Stimulated activated CD4-positive, alpha-beta T cell treated with anti-CD3 and anti-CD28 coated beads, Interleukin-2, amount 100 ng/mL, for 24 hours (primary cell): ENCODE results near the gene BICD1.

Source experiments
- DNase-seq, 2 donors: peaks; one replicate each; pipeline ENCODE4 v3.0.0-alpha.2; 2020

Gene BICD1

DNA sequence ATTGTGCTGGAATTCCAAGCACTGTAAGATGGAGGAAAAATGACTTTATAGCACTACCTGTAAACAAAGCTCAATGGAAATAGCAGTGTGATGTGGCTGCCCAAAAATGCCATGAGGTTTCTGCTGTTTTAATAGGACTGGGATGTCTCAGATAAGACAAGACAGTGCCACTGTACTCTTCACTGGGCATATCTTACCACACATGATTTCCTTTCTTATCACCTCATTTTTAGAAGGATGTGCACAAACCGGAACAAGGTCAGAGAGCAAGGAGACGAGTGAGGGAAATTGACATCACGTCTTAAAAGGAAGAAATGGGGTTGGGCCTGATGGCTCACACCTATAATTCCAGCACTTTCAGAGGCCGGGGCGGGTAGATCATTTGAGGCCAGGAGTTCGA is 254.3 kb downstream of the BICD1 start:
- no peak for DNase-seq

DNA sequence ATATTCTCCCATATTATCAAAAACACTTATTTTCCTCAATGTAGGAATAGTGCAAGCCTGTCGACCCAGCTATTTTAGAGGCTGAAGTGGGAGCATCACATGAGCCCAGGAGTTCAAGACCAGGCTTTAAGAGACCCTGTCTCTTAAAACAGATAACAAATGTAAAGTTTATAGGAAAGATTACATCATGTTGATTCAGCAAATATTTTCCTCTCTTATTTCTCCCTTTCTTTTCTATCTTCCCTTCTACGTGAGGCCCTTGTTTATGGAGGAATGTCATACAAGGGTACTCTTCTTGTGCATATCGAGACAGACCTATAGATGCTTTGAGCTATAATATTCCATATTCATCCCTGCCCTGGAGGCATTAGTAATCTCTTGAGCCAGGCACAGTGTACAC is 256.2 kb downstream of the BICD1 start:
- no peak for DNase-seq

DNA sequence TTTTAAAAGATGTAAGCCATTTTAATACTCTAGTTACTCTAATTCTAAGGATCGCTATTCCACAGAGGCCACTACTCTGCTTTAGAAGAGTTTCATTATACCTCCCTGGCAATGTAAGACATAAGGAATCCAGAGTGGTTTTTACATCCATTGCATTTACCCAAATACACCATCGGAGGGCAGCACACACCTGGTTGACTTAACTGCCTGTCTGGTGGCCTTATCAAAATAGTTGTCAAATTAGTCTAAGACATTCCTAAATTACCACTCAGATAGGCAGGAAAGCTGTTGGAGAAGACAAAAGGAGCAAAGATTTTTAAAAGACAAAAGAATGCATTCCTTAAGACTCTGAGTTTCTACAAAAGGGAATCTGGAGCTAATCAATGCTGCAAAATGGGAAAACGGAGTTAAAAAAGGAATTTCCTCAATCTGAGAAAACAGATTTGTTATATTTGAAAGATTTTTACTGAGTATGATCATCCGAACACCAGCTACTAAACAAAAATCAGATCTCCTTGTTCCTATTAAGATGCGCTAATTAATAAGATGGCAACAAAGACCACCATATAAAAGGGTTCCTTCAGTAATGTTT is 258.9 kb downstream of the BICD1 start:
- DNase-seq, result peak; percentile 32 to 33

DNA sequence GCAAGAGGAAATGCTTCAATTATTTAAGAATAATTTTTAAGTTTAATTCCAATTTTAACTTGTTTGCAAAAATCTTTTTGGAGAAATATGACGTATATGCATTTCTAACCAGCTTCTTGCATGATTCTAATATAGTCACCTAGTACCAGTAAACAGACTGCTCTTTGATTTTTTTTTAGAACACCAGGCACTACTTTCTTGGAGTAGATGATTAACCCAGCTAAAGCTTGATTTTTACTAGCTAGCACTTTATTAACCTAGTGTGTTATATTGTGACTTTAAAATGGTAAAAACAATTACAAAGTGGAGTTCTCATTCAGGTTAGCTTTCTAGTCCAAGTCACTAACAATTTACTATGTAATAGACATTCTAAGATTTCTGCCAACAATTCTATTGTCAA is 260.1 kb downstream of the BICD1 start:
- DNase-seq, result no peak

DNA sequence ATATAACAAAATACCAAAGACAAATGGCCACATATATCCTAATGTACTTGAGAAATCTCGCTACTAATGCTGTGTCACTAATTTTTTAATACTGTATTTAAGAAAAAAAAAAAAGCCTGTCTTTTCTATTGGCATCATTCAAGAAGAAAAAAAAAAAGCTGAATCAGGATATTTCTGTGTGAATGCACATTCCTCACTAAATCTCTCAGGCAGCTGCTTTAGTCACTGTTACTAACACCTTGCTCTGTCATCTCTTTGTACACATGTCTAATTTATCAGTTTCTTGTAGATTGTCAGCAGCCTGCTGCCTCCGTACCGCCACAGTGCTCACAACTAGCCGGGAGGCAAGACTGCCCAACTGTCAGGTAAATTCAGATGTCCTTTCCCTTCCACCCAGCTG is 260.7 kb downstream of the BICD1 start:
- no peak for DNase-seq

DNA sequence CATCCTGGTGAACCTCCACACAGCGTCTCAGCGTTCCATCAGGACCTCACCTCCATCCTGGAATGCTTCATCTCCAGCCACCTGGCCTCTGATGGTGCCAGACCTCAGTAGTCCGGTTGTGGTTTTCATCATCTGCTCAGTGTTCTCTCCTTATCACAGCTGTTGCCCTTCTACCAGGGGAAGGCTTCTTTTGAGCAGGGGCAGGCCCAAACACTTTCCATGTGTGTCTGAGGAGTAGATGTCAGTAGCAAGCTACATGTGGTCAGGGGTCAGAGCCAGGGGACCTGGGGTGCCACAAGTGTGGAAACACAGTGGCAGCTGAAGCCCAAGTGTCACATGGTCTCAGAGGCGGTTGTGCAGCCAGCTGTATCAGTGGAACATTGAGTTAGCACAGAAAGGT is 262.6 kb downstream of the BICD1 start:
- DNase-seq, result no peak

DNA sequence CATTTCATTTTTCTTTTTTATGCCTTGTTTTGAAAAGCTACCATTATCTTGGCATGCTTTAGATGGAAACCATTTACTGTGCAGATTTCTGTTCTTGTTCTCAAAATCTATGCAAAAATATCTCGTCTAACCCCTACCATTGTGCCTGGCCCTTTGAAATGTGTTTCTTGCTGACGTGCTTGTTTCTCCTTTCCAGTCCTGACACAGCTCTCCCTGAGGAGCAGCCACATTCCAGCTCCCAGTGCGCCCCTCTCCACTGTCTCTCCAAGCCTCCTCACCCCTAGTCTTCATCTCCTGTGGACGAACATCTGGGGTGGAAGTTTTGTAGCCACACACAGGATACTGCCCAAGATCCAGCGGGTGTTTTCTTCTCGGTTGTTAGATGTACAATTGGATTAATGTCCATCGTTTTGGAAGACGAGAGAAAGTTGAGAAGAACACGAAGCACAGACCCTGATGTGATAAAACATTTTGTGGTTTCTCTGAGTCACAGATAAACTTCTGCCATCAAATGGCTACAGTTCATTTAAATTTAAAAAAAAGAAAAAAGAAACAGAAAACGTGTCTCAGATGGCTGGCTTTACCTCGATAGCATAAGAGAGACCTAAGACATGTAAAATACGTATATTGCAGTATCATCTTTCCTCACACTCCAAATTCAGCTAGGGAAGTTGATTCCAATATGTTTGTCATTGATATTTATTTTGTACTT is 270.9 kb downstream of the BICD1 start:
- no peak for DNase-seq

DNA sequence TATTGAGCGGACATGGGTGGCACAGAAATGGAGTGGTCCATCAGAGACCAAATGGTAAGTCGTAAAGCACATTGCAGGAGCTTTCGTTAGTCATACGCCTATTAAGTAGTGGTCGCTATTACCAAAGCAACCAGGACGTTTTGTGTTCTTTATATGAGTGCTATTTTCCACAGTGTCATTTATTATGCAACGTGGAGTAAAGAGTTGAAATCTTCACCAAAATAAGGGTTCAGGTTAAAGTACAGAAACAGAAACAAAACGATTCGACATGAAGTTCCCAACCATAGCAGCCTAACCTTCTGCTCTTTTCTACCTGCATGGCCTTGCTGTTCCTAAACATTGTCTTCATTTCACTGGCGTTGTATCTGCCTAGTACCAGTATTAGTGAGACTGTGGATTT is 272.6 kb downstream of the BICD1 start:
- DNase-seq, result no peak

DNA sequence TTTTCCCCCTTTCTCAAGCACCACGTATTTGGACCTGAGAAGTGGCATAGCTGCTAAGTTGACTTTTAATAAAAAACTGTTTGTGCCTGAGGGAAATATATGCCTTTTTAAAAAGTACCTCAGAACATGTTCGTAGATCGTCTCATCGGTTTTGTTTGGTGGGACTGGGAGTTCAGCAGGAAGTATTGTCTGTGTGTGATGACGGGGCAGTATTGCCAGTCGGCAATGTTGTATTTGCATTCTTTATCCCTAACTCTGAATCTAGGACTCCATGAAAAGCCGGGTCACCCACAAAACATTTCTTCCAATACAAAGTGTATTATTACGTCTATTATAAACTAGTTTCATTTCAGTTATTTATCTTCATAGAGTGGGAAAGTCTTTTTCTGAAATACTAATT is 273.0 kb downstream of the BICD1 start:
- DNase-seq, result no peak

DNA sequence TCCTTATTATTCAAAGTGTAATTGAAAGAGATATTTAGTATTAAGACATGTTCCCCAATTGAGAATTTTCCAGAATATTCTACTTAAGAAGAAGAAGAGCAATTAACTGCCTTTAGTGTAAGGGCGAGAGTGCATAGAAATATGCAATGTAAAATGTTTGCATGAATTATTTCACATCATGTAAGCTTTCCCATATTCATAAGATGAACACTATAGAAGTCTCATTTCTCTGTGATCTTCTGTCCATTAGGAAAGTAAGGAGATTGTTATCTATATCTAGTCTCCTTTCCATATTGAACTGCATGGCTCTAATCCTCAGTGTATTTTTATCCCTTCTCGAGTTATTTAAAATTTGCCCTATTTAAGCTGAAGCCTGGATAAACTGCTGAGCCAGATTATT is 275.6 kb downstream of the BICD1 start:
- DNase-seq, result no peak

DNA sequence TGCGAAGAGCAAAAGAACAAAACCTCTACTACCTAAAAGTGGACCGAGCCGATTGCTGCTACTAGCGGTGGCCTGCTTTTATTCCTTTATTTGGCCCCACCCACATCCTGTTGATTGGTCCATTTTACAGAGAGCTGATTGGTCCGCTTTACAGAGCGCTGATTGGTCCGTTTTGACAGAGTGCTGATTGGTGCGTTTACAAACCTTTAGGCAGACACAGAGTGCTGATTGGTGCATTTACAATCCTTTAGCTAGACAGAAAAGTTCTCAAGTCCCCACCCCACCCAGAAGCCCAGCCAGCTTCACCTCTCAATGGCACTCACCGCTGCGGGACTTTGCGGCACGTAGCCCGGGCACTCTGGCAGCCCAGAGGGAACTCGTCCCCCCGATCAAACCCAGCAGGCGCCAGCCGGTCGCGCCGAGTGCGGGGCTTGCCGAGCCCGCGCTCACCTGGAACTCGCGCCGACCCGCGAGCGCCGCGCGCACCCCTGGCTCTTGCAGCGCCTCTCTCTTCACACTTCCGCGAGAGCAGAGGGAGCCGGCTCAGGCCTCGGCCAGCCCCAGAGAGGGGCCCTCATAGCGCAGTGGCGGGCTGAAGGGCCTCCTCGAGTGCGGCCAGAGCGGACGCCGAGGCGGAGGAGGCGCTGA is 284.0 kb downstream of the BICD1 start:
- peak in 1 of 2 donors; percentile 47 for DNase-seq

DNA sequence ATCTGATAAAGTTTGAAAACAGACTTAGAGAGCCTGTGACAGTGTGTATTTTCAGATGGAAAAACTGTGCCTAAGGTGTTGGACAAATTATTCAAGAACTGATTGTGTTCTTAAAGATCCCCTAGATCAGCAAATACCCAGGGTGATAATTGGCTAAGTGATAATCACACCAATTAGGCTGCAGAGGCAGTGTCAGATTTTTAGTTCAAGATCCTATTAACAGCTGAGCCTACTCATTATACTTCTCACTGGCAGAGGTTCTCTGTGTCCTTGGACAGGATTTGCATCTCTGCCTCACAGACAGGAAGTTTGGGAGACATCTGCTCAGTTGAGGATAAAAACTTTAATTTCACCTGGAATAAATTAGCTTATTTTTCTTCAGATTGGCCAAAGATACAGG is 288.4 kb downstream of the BICD1 start:
- no peak for DNase-seq

DNA sequence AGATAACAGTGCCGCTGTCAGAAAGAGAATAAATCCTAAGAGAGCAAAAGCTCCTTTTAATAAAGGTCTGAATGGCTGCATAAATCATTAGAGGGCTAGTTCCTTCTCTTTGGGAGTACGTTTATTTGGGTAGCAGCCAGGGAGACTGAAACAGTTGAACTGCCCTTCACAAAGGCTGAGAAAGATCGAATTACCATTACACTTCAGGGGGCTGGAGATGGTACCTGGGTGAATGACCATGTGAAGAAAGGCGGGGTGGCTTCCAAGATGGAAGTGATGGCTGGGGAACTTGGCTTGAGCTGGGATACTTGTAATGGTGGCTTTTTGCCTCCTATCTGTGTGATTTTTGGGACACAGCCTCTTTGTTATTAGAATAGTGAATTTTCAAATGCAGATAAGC is 291.0 kb downstream of the BICD1 start:
- no peak for DNase-seq

DNA sequence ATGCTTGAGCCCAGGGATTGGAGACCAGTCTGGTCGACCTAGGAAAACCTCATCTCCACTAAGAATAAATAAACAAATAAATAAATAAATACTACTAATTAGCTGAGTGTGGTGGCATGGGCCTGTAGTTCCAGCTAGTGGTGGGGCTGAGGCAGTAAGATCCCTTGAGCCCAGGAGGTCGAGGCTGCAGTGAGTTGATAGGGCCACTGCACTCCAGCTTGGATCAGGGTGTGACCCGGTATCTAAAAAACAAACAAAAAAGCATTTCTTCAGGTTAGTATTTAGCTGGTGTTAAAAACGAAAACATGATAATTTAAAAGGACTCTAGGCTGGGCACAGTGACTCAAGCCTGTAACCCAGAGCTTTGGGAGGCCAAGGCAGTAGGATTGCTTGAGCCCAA is 291.5 kb downstream of the BICD1 start:
- DNase-seq, result no peak

DNA sequence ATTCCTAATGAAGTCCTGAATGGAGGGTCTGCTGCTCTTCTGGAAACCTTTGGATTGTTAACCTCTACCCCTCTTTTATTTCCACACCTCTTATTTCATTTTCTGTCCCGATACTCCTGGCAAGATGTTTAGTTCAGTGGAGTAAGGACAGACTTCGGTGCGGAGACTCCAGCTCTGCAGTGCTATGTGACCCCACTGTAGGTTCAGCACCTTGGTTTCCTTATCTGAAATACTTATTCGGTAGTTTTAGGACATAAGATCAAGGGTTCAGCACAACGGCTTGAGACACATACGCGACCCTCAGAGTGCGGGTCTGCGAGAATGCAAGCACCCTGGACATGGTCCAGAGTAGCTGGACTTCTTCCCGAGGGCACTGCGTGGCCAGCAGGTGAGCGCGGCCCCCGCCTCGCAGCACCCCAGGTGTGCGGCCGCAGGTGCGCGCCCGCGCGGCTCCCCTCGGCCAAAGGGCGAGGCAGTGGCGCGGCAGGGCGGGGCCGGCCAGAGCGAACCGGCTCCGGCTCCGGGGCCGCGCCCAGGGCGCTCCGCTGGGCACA is 292.2 kb downstream of the BICD1 start:
- DNase-seq, result no peak

DNA sequence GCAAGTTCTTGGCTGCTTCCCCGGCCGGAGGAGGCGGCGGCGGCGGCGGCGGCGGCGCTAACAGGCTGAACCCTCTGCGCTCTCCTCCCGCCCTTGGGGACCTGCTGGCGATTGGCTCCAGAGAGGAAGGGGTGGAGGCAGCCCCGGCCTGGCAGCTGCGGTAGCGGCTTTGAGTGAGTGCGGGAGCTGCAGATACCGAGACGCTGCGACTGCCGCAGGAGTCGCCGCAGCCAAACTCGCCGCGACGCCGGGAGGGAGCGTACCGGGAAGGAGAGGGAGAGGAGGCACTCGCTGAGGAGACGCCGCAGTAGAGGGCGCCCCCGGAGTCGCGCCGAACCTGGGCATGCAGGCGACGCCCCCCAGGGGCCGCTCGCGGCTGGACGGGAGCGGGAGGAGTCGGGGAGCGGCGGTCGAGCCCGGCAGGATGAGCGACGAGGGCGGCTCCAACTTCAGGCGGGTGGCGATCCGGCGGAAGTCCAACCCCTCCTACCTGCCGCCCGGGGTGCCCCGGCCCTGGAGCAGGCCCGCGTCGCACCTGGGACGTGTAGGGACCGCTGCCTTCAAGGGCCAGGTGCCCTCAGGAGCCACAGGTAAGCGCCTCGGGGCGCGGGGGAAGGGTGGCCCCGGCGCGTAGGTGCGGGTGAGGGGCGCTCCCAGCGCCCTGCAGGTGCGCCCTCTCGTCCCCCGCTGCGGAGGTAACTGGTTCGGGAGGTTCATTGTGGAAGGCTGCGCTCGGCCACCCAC is 292.9 kb downstream of the BICD1 start, which contains the start of gene FGD4:
Gene FGD4 (plus strand): TSS at position 189 of the 744 bp plus-strand sequence.
- peak; percentile 51 to 69 for DNase-seq

DNA sequence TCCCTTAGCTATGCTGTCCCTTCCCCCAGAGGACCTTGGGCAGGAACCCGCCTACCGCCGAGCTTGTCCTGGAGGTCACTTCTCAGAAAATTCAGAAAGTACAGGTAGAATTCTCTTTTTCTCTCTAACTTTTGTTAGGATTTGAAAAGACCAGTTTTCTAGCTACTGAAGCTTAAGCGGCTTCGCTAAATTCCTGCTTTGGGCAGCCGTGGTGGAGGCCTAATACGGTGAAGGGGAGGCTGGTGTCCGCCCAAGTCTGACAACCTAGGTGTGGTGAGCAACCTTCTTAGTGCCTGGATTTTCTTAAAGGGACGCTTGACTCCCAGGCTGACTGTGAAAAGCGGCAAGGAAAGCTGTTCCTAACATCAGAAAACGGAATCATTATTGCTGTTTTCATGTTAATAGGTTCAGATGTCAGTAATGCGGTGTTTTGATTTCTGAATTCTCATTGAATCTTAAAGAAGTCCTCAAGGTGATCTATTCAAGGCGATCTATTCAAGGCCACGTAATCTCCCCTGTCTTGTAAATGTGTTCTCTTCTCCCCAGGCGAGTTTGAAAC is 293.5 kb downstream of the BICD1 start:
- DNase-seq, result no peak

DNA sequence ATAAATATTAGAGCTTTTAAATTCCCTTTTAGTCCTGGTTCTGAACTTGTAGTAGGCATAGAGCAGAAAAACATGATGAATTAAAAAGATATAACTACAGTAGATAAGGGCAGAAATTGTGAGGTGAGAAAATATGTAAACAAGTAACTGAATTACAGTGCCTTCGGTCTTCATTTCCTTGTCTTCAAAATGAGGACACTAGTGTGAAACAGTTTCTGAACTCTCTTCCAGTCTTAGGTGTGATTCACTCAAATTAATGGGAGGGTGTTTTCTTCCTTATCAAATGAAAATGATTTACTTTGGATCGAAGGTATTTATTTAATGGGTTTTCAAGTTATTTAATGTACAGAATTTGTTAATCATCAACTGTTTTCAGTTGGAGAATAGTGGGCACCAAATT is 294.2 kb downstream of the BICD1 start:
- DNase-seq, result no peak

DNA sequence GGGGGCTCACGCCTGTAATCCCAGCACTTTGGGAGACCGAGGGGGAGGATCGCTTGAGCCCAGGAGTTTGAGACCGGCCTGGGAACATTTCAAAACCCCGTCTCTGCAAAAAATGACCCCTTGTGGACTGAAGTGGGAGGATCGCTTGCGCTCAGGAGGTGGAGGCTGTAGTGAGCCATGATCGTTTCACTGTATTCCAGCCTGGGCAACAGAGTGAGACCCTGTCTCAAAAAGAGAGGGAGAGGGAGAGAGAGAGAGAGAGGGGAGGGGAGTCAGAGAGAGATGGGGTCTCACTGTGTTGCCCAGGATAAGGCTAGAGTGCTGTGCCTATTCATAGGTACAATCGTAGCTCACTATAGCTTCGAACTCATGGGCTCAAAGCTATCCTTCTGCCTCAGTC is 295.5 kb downstream of the BICD1 start:
- DNase-seq, result no peak

DNA sequence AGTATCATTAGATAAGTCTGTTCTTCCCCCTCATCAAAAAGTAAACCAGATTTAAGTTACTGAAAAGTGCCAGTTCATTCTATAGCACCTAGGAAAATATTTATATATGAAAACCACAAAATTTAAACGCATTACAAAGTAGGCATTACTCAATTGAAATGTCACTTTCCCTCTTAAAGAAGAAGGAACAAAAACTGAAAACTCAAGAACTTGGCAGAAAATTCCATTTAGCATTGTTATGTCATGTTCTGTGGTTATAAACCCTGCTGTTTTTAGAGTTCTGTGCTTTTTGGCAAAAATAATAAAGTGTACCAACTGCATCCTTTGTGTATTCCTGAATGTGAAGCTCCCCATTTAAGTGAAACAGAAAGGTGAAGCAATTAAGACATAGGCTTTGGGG is 296.3 kb downstream of the BICD1 start:
- no peak for DNase-seq

DNA sequence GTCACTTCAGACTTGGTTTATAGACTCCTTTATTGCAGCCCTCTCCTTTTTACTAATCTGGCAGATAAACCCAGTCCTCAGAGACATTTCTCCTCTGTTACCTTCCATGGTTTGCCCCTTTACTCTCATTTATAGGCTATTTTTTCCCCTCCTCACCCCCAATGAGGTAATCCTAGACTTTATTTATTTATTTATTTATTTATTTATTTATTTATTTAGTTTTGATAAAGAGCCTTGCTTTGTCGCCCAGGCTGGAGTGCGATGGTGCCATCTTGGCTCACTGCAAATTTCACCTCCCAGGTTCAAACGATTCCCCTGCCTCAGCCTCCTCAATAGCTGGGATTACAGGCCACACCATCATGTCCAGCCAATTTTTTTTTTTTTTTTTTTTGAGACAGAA is 301.1 kb downstream of the BICD1 start:
- no peak for DNase-seq

DNA sequence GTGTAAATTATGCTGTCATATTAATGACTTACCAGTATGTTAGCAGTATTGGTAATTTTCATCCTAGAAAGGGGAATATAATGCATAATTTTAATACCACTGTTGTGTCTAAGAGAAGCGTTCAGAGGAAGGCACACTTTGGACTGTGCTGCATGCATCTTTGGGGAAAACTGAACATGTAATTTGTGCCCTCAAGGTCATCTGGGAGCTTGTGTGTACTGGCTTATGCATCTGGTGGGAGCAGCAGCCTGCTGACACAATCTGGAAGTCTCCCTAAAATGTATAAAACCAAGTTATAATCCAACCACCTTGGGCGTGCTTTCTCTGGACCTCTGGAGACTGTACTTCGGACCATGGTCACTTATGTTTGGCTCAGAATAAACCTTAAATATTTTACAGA is 306.8 kb downstream of the BICD1 start:
- no peak for DNase-seq

DNA sequence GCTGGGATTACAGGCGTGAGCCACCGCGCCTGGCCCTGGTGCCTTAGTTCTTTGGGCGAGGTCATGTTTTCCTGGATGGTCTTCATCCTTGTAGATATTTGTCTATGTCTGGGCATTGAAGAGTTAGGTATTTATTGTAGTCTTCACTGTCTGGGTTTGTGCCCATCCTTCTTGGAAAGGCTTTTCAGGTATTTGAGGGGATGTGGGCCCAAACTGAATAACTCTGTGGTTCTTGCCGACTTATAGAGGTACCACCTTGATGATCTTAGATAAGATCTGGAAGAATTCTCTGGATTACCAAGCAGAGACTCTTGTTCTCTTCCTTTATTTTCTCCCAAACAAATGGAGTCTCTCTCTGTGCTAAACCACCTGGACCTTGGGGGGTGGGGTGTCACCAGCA is 311.6 kb downstream of the BICD1 start:
- DNase-seq, result no peak
